ENCODE results near the gene ZAR1L.
"Not testable (repeated sequence)": the region's sequence is repeated elsewhere in the genome, so short reads cannot be mapped to it uniquely, and the experiment has no call there.

The ZAR1L gene, protein sequence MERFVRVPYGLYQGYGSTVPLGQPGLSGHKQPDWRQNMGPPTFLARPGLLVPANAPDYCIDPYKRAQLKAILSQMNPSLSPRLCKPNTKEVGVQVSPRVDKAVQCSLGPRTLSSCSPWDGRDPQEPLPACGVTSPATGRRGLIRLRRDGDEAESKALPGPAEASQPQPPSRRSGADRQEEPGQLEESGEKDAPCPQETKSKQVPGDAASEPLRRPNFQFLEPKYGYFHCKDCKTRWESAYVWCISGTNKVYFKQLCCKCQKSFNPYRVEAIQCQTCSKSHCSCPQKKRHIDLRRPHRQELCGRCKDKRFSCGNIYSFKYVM

DNA sequence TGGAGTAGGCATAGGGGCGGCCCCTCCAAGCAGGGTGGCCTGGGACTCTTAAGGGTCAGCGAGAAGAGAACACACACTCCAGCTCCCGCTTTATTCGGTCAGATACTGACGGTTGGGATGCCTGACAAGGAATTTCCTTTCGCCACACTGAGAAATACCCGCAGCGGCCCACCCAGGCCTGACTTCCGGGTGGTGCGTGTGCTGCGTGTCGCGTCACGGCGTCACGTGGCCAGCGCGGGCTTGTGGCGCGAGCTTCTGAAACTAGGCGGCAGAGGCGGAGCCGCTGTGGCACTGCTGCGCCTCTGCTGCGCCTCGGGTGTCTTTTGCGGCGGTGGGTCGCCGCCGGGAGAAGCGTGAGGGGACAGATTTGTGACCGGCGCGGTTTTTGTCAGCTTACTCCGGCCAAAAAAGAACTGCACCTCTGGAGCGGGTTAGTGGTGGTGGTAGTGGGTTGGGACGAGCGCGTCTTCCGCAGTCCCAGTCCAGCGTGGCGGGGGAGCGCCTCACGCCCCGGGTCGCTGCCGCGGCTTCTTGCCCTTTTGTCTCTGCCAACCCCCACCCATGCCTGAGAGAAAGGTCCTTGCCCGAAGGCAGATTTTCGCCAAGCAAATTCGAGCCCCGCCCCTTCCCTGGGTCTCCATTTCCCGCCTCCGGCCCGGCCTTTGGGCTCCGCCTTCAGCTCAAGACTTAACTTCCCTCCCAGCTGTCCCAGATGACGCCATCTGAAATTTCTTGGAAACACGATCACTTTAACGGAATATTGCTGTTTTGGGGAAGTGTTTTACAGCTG, at the start of gene ZAR1L, which contains the start of gene BRCA2:
Gene ZAR1L (minus strand): TSS at position 126 of the 790 bp plus-strand sequence. CDS start 3,438 bp downstream, outside the sequence.
Gene BRCA2 (plus strand): TSS at position 271 of the 790 bp plus-strand sequence. CDS start 953 bp downstream, outside the sequence.
- peak; percentile 95 for DNase-seq (ENCODE audit: low read depth, low spot score)

DNA sequence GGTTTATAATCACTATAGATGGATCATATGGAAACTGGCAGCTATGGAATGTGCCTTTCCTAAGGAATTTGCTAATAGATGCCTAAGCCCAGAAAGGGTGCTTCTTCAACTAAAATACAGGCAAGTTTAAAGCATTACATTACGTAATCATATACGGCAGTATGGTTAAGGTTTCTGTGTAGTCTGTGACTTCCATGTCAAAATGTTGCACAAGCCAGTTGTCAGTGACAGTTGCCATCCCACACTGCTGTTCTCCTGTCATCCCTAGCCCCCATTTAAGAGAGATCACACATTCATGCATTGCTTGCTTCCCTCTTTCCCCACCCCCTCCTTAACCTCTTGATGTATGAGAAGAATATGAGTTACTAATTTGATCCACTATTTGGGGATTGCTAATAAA, 47.4 kb upstream of the ZAR1L start:
- no peak for DNase-seq (ENCODE audit: low read depth, low spot score)

DNA sequence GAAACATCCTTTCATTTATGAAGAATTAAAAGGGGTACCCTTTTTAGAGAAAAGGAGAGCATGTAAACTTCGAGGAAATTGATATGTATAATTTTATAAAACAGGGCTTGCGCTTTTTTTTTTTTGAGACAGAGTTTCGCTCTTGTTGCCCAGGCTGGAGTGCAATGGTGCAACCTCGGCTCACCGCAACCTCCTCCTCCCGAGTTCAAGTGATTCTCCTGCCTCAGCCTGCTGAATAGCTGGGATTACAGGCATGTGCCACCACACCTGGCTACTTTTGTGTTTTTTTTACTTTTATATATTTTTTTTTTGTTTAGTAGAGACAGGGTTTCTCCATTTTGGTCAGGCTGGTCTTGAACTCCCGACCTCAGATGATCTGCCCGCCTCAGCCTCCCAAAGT, 40.8 kb upstream of the ZAR1L start:
- not testable (repeated sequence) for DNase-seq (ENCODE audit: low read depth, low spot score)

GRCh38 chr13:32354040-32354439, 38.9 kb upstream of the ZAR1L start:
- no peak for DNase-seq (ENCODE audit: low read depth, low spot score)

GRCh38 chr13:32350839-32351441, 35.8 kb upstream of the ZAR1L start:
- DNase-seq (ENCODE audit: low read depth, low spot score) = not testable (repeated sequence)

GRCh38 chr13:32347651-32348050, 32.5 kb upstream of the ZAR1L start:
- DNase-seq (ENCODE audit: low read depth, low spot score) = no peak

- no peak for DNase-seq (ENCODE audit: low read depth, low spot score)
These were observed 25.8 kb upstream of the ZAR1L start for GRCh38 chr13:32340914-32341313.

GRCh38 chr13:32334671-32335070, 19.5 kb upstream of the ZAR1L start:
- no peak for DNase-seq (ENCODE audit: low read depth, low spot score)

DNA sequence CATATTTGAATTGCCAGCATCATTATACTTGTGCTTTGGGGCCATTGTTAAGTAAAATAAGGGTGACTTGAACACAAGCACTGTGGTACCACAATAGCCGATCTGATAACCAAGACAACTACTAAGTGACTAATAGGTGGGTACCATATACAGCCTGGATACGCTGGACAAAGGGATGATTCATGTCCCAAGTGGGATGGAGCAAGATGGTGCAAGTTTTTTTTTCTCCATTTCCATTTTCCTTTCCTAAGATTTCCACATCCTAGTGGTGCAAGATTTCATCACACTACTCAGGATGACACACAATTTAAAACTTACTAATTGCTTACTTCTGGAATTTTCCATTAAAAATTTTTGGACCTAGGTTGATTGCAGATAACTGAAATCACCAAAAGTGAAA, 15.3 kb upstream of the ZAR1L start:
- no peak for DNase-seq (ENCODE audit: low read depth, low spot score)

GRCh38 chr13:32323912-32324311, 8.7 kb upstream of the ZAR1L start:
- DNase-seq (ENCODE audit: low read depth, low spot score) = no peak

- DNase-seq (ENCODE audit: low read depth, low spot score) = no peak
These were observed 5.4 kb upstream of the ZAR1L start for GRCh38 chr13:32320528-32320927.

- DNase-seq (ENCODE audit: low read depth, low spot score) = no peak
These were observed 2.7 kb upstream of the ZAR1L start for GRCh38 chr13:32317716-32318465.

- DNase-seq (ENCODE audit: low read depth, low spot score) = no peak
These were observed 1.3 kb upstream of the ZAR1L start for GRCh38 chr13:32316501-32316900.

DNA sequence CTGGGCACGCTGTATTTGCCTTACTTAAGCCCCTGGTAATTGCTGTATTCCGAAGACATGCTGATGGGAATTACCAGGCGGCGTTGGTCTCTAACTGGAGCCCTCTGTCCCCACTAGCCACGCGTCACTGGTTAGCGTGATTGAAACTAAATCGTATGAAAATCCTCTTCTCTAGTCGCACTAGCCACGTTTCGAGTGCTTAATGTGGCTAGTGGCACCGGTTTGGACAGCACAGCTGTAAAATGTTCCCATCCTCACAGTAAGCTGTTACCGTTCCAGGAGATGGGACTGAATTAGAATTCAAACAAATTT, 821 bp upstream of the ZAR1L start:
- DNase-seq (ENCODE audit: low read depth, low spot score) = no peak

- DNase-seq (ENCODE audit: low read depth, low spot score) = no peak
These were observed 609 bp downstream of the ZAR1L start for GRCh38 chr13:32314271-32315237.

DNA sequence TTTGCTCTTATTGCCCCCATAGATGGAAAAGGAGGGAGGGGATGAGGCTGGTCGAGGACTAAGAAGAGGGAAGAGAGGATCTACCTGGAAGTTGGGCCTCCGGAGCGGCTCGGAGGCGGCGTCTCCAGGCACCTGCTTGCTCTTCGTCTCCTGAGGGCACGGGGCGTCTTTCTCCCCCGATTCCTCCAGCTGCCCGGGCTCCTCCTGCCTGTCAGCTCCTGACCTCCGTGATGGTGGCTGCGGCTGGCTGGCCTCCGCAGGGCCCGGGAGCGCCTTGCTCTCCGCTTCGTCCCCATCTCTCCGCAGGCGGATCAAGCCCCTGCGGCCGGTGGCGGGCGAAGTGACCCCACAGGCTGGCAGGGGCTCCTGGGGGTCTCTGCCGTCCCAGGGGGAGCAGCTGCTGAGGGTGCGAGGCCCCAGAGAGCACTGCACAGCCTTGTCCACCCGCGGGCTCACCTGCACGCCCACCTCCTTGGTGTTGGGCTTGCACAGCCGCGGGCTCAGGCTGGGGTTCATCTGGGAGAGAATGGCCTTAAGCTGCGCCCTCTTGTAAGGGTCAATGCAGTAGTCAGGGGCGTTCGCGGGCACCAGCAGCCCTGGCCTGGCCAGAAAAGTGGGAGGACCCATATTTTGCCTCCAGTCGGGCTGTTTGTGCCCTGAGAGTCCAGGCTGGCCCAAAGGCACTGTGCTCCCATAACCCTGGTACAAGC, 3.8 kb downstream of the ZAR1L start:
- DNase-seq (ENCODE audit: low read depth, low spot score) = no peak

DNA sequence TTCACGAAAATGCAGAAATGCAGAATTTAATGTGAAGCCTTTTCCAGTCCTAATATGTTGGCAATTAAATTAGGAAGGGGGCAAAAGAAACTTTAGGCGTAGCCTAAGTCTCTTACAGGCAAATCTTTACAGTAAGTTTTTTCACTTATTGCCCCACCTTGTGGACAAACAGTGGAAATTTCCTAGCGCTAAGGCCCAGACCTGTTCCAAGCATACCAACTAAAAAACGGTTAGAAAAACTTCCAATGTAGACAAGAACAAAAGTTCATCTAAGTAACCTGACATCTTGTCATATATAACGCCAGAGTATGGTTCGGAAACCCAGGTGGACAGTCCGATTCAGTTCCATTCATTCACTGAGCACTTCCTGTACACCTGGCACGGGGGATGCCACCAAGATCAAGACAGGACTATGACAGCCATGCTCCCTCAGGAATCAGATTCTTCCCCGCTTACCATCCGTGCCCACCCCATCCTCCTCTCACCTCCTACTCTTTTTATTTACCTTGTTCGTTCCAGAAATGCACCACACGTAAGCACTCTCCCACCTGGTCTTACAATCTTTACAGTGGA, 4.9 kb downstream of the ZAR1L start:
- DNase-seq (ENCODE audit: low read depth, low spot score) = peak; percentile 57

DNA sequence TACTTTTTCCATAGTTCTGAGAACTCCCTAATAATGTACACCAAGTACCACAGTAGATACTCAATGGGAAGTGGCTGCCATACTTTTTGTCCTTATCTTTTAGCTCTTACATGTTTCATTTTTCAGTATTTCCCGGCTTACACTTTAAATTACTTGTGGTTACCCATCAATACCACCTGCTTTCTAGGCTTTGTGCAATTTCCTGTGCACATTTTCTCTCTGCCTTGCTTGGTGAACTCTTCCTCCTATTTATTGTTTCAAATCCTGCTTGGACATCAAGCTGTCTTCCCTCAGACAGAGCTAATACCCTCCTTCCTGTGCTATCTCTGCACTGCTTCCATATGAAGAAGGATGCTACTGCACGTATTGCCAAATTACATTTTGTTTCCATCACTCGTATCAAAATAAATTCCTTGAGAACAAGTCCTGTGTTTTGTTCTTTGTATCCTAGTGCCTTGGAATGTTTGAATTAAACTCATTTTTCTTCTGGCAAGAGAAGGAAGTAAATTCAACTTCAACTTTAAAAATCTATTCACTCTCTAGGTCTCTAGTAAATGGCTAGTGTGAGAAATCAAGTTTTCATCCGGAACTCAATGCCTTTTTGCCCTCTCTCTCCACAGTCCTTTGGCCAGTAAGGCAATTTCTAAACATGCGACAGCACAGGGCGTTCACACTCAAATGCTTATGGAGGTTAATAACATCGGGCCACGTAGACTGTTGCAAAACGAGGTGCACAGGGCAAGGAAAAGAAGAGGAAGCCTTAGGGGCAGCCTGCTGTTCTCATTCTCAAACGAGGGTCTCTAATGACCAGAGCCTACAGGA, 5.6 kb downstream of the ZAR1L start:
- no peak for DNase-seq (ENCODE audit: low read depth, low spot score)

DNA sequence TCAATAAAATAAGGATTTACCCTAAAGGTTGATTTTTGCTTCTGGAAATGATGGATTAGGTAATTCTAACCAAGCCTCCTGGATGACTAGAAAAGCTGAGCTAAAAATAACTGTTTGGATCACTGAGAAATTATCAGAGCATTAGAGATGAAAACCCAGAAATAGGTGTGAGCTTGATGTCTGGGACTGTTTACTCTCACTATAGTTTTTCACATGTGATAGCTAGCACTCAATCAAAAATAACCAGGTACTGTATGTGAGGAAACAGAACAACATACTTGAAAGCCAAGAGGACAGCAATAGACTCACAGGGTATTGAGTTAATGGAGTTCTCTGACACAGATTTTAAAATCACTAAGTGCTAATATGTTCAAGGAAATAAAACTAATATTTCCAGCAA, 9.5 kb downstream of the ZAR1L start:
- no peak for DNase-seq (ENCODE audit: low read depth, low spot score)
